GM21447 (cell line): ENCODE results near the gene CACNA1D.

Experiments
- ATAC-seq: cut with Tn5 transposase; IDR thresholded peaks from one replicate; pipeline ENCODE4 v1.9.1; 2021; ENCODE audit not compliant: unreplicated experiment

CACNA1D gene

GRCh38 chr3:53708001-53708621 lies 213.7 kb downstream of the CACNA1D start:
- ATAC-seq: no peak

- no peak for ATAC-seq
Observed at GRCh38 chr3:53709256-53709655, 214.8 kb downstream of the CACNA1D start.

GRCh38 chr3:53709860-53710674 lies 215.7 kb downstream of the CACNA1D start:
- ATAC-seq: peak; percentile 53

- ATAC-seq: no peak
Observed at GRCh38 chr3:53711387-53711786, 217.0 kb downstream of the CACNA1D start.

GRCh38 chr3:53712817-53713388 lies 218.5 kb downstream of the CACNA1D start:
- no peak for ATAC-seq

- ATAC-seq: no peak
Observed at GRCh38 chr3:53713626-53714025, 219.2 kb downstream of the CACNA1D start.

GRCh38 chr3:53715815-53716483 lies 221.5 kb downstream of the CACNA1D start:
- no peak for ATAC-seq

GRCh38 chr3:53716998-53717397 lies 222.6 kb downstream of the CACNA1D start:
- ATAC-seq: no peak

GRCh38 chr3:53718462-53718861 lies 224.1 kb downstream of the CACNA1D start:
- no peak for ATAC-seq

GRCh38 chr3:53719796-53720195 lies 225.4 kb downstream of the CACNA1D start:
- no peak for ATAC-seq

- no peak for ATAC-seq
Observed at GRCh38 chr3:53721187-53722119, 227.0 kb downstream of the CACNA1D start.

- ATAC-seq: no peak
Observed at GRCh38 chr3:53724566-53724965, 230.2 kb downstream of the CACNA1D start.

- no peak for ATAC-seq
Observed at GRCh38 chr3:53725387-53725995, 231.1 kb downstream of the CACNA1D start.

- no peak for ATAC-seq
Observed at GRCh38 chr3:53726643-53727042, 232.2 kb downstream of the CACNA1D start.

GRCh38 chr3:53728606-53729005 lies 234.2 kb downstream of the CACNA1D start:
- no peak for ATAC-seq

- ATAC-seq: no peak
Observed at GRCh38 chr3:53729159-53729558, 234.7 kb downstream of the CACNA1D start.

GRCh38 chr3:53729618-53730017 lies 235.2 kb downstream of the CACNA1D start:
- ATAC-seq: no peak

GRCh38 chr3:53730576-53730975 lies 236.2 kb downstream of the CACNA1D start:
- no peak for ATAC-seq

GRCh38 chr3:53731934-53732624 lies 237.7 kb downstream of the CACNA1D start:
- no peak for ATAC-seq

- no peak for ATAC-seq
Observed at GRCh38 chr3:53733446-53733845, 239.0 kb downstream of the CACNA1D start.
